Gastroesophageal sphincter (tissue), 3 donors: ENCODE data around the gene ZER1.

Experiments used
- CTCF ChIP-seq, 4 experiments: fragments of 200-600 bp in 2 of 4; fragments of 450-650 bp in 2 of 4; sonication (generic) in 1 of 4; IDR thresholded peaks; one replicate each; pipeline ENCODE4 v1.5.1; 2017 to 2019; ENCODE audit warnings: antibody characterized with exemption in 4 of 4, mild to moderate bottlenecking in 2 of 4, moderate library complexity in 2 of 4
- EP300 ChIP-seq: sonication (generic); formaldehyde crosslinking; IDR thresholded peaks from one replicate; pipeline ENCODE4 v1.6.1; 2017; ENCODE audit warnings: antibody characterized with exemption, mild to moderate bottlenecking
- POLR2A ChIP-seq, 2 donors: fragments of 450-650 bp; IDR thresholded peaks; one replicate each; pipeline ENCODE4 v1.6.1; 2017; ENCODE audit warnings: antibody characterized with exemption in 2 of 2, mild to moderate bottlenecking in 2 of 2, moderate library complexity in 1 of 2
- POLR2AphosphoS5 ChIP-seq: sonication (generic); formaldehyde crosslinking; IDR thresholded peaks from one replicate; pipeline ENCODE4 v1.6.1; 2017; ENCODE audit warnings: antibody characterized with exemption

GRCh38 chr9:128757602-128758001 is 14.1 kb downstream of the ZER1 start:
- TF ChIP-seq EP300 (no peak), CTCF (IDR thresholded peaks at IDR 0.05) (no peak), POLR2A (IDR thresholded peaks at IDR 0.05) (no peak), POLR2AphosphoS5 (no peak)
